CD14-positive monocyte (primary cell): ENCODE measurements around the gene RANBP17. TPM values are rescaled to one million over a fixed set of nuclear protein-coding genes. Genes with fewer than 3 reads are reported as not detected.

Experiments
- DNase-seq, 3 donors: peaks; one replicate each; pipeline ENCODE4 v3.0.0-alpha.2; 2011 to 2022
- H2AFZ ChIP-seq: 2 replicates; pipeline ENCODE4 v1.6.0; 2012; ENCODE audit warnings: mild to moderate bottlenecking, low read depth, low read length, inconsistent platforms; ENCODE audit not compliant: insufficient read depth, poor library complexity, severe bottlenecking
- H3K27ac ChIP-seq, 2 donors: 1 replicate in 1 of 2; 2 replicates in 1 of 2; pipeline ENCODE4 v1.5.1; 2012 to 2013; ENCODE audit warnings: low read length in 2 of 2, control low read depth in 1 of 2, inconsistent platforms in 1 of 2, low read depth in 1 of 2, mild to moderate bottlenecking in 1 of 2
- H3K27me3 ChIP-seq, 2 donors: one replicate each; pipeline versions ENCODE4 v1.6.0 to v1.6.1; 2011 to 2013; ENCODE audit warnings: low read length in 2 of 2; ENCODE audit not compliant: control insufficient read depth in 2 of 2, insufficient read depth in 2 of 2
- H3K36me3 ChIP-seq, 2 donors: replicated peaks in 1 of 2; 1 replicate in 1 of 2; 2 replicates in 1 of 2; pipeline versions ENCODE4 v1.5.1 to v1.6.1; 2012 to 2013; ENCODE audit warnings: low read length in 2 of 2, control low read depth in 1 of 2, inconsistent platforms in 1 of 2, mild to moderate bottlenecking in 1 of 2; ENCODE audit not compliant: insufficient read depth in 2 of 2, control insufficient read depth in 1 of 2
- H3K4me1 ChIP-seq, 2 donors: 1 replicate in 1 of 2; 2 replicates in 1 of 2; pipeline versions ENCODE4 v1.5.1 to v1.6.1; 2012 to 2013; ENCODE audit warnings: low read length in 2 of 2, control low read depth in 1 of 2, inconsistent platforms in 1 of 2, mild to moderate bottlenecking in 1 of 2, moderate library complexity in 1 of 2; ENCODE audit not compliant: insufficient read depth in 2 of 2, control insufficient read depth in 1 of 2
- H3K4me2 ChIP-seq: replicated peaks from 2 replicates; pipeline ENCODE3; 2012; ENCODE audit warnings: low read length, moderate library complexity, mild to moderate bottlenecking; ENCODE audit not compliant: poor library complexity, severe bottlenecking; ENCODE audit errors: extremely low read depth
- H3K4me3 ChIP-seq, 3 experiments: fragments of 200-600 bp in 1 of 3; sonication (generic) in 1 of 3; replicated peaks in 1 of 3; 1 replicate in 2 of 3; 2 replicates in 1 of 3; pipeline ENCODE4 v1.5.1; 2011 to 2013; ENCODE audit warnings: low read length in 3 of 3, mild to moderate bottlenecking in 3 of 3, control low read depth in 2 of 3, low read depth in 2 of 3, inconsistent platforms in 1 of 3, moderate library complexity in 1 of 3
- H3K79me2 ChIP-seq: 2 replicates; pipeline ENCODE4 v1.6.0; 2012; ENCODE audit warnings: mild to moderate bottlenecking, control low read depth, inconsistent platforms, low read length, moderate library complexity; ENCODE audit not compliant: insufficient read depth
- H3K9ac ChIP-seq: 2 replicates; pipeline ENCODE4 v1.6.0; 2017; ENCODE audit warnings: low read length, mild to moderate bottlenecking; ENCODE audit not compliant: insufficient read depth, poor library complexity, severe bottlenecking
- H3K9me3 ChIP-seq, 2 donors: replicated peaks in 1 of 2; 1 replicate in 1 of 2; 2 replicates in 1 of 2; pipeline versions ENCODE4 v1.5.1 to v1.6.1; 2012 to 2013; ENCODE audit warnings: low read length in 2 of 2, control low read depth in 1 of 2; ENCODE audit not compliant: control insufficient read depth in 1 of 2, insufficient read depth in 1 of 2
- H4K20me1 ChIP-seq: 2 replicates; pipeline ENCODE4 v1.6.0; 2012; ENCODE audit warnings: mild to moderate bottlenecking, low read length, control low read depth, moderate library complexity; ENCODE audit not compliant: insufficient read depth
- H3K27ac Mint-ChIP-seq, 7 donors: one replicate each; pipeline ENCODE4 v1.8.0; 2020; ENCODE audit warnings: mild to moderate bottlenecking in 7 of 7, mixed read lengths in 7 of 7, moderate library complexity in 6 of 7, inconsistent platforms in 2 of 7
- H3K27me3 Mint-ChIP-seq, 3 donors: one replicate each; pipeline ENCODE4 v1.8.0; 2021 to 2022; ENCODE audit warnings: low read depth in 3 of 3, mild to moderate bottlenecking in 3 of 3, mixed read lengths in 3 of 3, moderate library complexity in 3 of 3, inconsistent platforms in 1 of 3
- H3K36me3 Mint-ChIP-seq, 2 donors: one replicate each; pipeline ENCODE4 v1.8.0; 2020; ENCODE audit warnings: mixed read lengths in 2 of 2, inconsistent platforms in 1 of 2, mild to moderate bottlenecking in 1 of 2
- H3K4me1 Mint-ChIP-seq: one replicate; pipeline ENCODE4 v1.8.0; 2020; ENCODE audit warnings: mild to moderate bottlenecking, mixed read lengths
- H3K4me3 Mint-ChIP-seq, 2 donors: one replicate each; pipeline ENCODE4 v1.8.0; 2020; ENCODE audit warnings: mild to moderate bottlenecking in 2 of 2, mixed read lengths in 2 of 2, moderate library complexity in 1 of 2
- H3K9me3 Mint-ChIP-seq, 7 donors: one replicate each; pipeline ENCODE4 v1.8.0; 2020 to 2022; ENCODE audit warnings: mixed read lengths in 7 of 7, mild to moderate bottlenecking in 6 of 7, moderate library complexity in 6 of 7, inconsistent platforms in 2 of 7
- WGBS: methylation state at CpG from one replicate; pipeline ENCODE4 v1.1.5; 2013; ENCODE audit warnings: missing lambda C conversion rate; ENCODE audit not compliant: insufficient coverage; 5-methylcytosine and 5-hydroxymethylcytosine counted together
- intact Hi-C, 2 donors: fragments of 100-400 bp; cut with micrococcal nuclease; formaldehyde crosslinking; loops; one replicate each; pipeline versions ENCODE4 v1.15.0 to v1.15.1; 2023
- polyA plus RNA-seq, 3 donors: library from polyadenylated mRNA; depleted of rRNA in 1 of 3; unstranded in 2 of 3; stranded (reverse) in 1 of 3; fragments of 300-500 nt in 2 of 3; fragments of >200 nt in 1 of 3; fragmentation: Illumina TruSeq in 2 of 3; gene quantifications; 1 replicate in 2 of 3; 2 replicates in 1 of 3; pipeline ENCODE4 v1.2.3, GENCODE V29; 2012 to 2021
- TF ChIP-seq, protein P1 (sequence below): fragments of 200-600 bp; IDR thresholded peaks from one replicate; pipeline ENCODE4 v1.8.0; 2022; ENCODE audit warnings: antibody characterized with exemption, mild to moderate bottlenecking

Gene RANBP17
- polyA plus RNA-seq, 3 donors, result 0.07 to 0.13 TPM; not detected in 1

- Mint-ChIP-seq H3K27me3 (peaks cover 3 to 6% (median 6%) of the 10 kb centered on the region in 3 donors), H3K4me1 (no peaks in the 10 kb centered on the region), H3K36me3 (no peaks in the 10 kb centered on the region), H3K4me3 (no peak overlapping the region), H3K27ac (no peak overlapping the region), H3K9me3 (peaks cover 0 to 5% (median 2%) of the 10 kb centered on the region in 7 donors)
- no peak overlapping the region for H3K27ac ChIP-seq
- no peak overlapping the region for H3K4me2 ChIP-seq
- H3K36me3 ChIP-seq, result no peaks in the 10 kb centered on the region
- H3K4me3 ChIP-seq, result no peak overlapping the region
- H2AFZ ChIP-seq, result no peak overlapping the region
- H4K20me1 ChIP-seq, result no peaks in the 10 kb centered on the region
- H3K27me3 ChIP-seq, result no peaks in the 10 kb centered on the region
- no peaks in the 10 kb centered on the region for H3K79me2 ChIP-seq
- H3K9ac ChIP-seq, result no peak overlapping the region
- no peaks in the 10 kb centered on the region for H3K9me3 ChIP-seq
- TF ChIP-seq, protein P1, sequence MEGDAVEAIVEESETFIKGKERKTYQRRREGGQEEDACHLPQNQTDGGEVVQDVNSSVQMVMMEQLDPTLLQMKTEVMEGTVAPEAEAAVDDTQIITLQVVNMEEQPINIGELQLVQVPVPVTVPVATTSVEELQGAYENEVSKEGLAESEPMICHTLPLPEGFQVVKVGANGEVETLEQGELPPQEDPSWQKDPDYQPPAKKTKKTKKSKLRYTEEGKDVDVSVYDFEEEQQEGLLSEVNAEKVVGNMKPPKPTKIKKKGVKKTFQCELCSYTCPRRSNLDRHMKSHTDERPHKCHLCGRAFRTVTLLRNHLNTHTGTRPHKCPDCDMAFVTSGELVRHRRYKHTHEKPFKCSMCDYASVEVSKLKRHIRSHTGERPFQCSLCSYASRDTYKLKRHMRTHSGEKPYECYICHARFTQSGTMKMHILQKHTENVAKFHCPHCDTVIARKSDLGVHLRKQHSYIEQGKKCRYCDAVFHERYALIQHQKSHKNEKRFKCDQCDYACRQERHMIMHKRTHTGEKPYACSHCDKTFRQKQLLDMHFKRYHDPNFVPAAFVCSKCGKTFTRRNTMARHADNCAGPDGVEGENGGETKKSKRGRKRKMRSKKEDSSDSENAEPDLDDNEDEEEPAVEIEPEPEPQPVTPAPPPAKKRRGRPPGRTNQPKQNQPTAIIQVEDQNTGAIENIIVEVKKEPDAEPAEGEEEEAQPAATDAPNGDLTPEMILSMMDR, result no peak
- no peaks in the 10 kb centered on the region for H3K4me1 ChIP-seq
- DNase-seq, result no peak
- intact Hi-C loops, result no loop called here
Measured at GRCh38 chr5:170819824-170820223, 42.0 kb upstream of the RANBP17 start.

- H3K4me3 ChIP-seq, result no peak overlapping the region
- TF ChIP-seq, protein P1, result no peak
- H3K9me3 ChIP-seq, result peaks cover 0 to 3% of the 10 kb centered on the region in 2 donors
- no peak overlapping the region for H3K9ac ChIP-seq
- peaks cover 0 to 7% (median 5%) of the 10 kb centered on the region in 7 donors for H3K9me3 Mint-ChIP-seq
- H3K79me2 ChIP-seq, result no peaks in the 10 kb centered on the region
- no peak overlapping the region for H3K27ac Mint-ChIP-seq
- no peak overlapping the region for H3K27ac ChIP-seq
- WGBS, result 92% methylated on average over 2 of the region's 4 CpGs
- H3K36me3 Mint-ChIP-seq, result no peaks in the 10 kb centered on the region
- H3K27me3 ChIP-seq, result no peaks in the 10 kb centered on the region
- DNase-seq, result no peak
- H4K20me1 ChIP-seq, result no peaks in the 10 kb centered on the region
- H3K4me2 ChIP-seq, result no peak overlapping the region
- H3K4me1 ChIP-seq, result no peaks in the 10 kb centered on the region
- H3K36me3 ChIP-seq, result no peaks in the 10 kb centered on the region
- H3K4me3 Mint-ChIP-seq, result no peak overlapping the region
- H3K27me3 Mint-ChIP-seq, result peaks cover 2 to 7% (median 6%) of the 10 kb centered on the region in 3 donors
- H3K4me1 Mint-ChIP-seq, result no peaks in the 10 kb centered on the region
- intact Hi-C loops, result no loop called here
- no peak overlapping the region for H2AFZ ChIP-seq
Measured at GRCh38 chr5:170821257-170821800, 40.5 kb upstream of the RANBP17 start.
